ENCODE results near the gene TMPRSS3. TPM values are rescaled to one million over a fixed set of nuclear protein-coding genes. Genes with fewer than 3 reads are reported as not detected.
A peak's percentile ranks its signal among the peaks of the same experiment; 100 is the strongest.

Gene TMPRSS3
- total RNA-seq, 1 experiment from 2014 or later = 4.3 TPM

DNA sequence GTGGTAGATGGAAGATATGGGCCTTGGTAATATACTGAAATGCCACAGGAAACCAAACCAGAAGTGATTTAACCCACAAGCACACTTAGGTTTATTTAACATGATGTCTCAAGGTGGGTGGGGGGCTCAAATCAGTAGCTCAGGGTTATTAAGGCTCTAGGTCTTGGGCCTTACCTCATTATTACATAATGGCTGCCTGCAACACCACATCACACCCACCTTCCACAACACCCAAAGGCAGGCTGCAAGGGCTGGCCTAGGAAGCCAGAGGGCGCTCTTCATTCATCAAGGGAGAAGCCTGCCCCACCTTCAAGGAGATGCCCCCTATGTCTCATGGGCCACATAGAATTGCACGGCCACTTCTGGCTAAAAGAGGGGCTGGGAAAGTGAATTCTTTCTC lies 35.5 kb downstream of the TMPRSS3 start:
- H3K4me1 ChIP-seq (replicated peaks; ENCODE audit: insufficient read depth) = peaks cover 19% of the 10 kb centered on the region
- intact Hi-C loops (cut with micrococcal nuclease; ENCODE audit: unreplicated experiment) = no loop called here
- no peak overlapping the region for H3K4me3 ChIP-seq
- H3K79me2 ChIP-seq (ENCODE audit: low read depth) = no peaks in the 10 kb centered on the region
- no peaks in the 10 kb centered on the region for H3K27me3 ChIP-seq (ENCODE audit: insufficient read depth, low read depth)
- no peaks in the 10 kb centered on the region for H4K20me1 ChIP-seq (ENCODE audit: insufficient read depth)
- H3K36me3 ChIP-seq (ENCODE audit: low read depth) = no peaks in the 10 kb centered on the region
- H3K27ac ChIP-seq = no peak overlapping the region
- ChIA-PET POLR2A (ENCODE audit: unreplicated experiment) (interaction anchor here (0.6 kb wide), 1 partner anchor 20 kb away, joined by 5 read pairs; no protein-coding TSS in a partner anchor), CTCF (no interaction called here)
- TF ChIP-seq EZH2 (IDR thresholded peaks at IDR 0.05; ENCODE audit: low read depth) = no peak
- TF ChIP-seq CTCF (conservative IDR thresholded peaks at IDR 0.05) = peak; percentile 44; the same call in 1 of the 2 replicates
- peaks cover 14% of the 10 kb centered on the region for H3F3A ChIP-seq (ENCODE audit: insufficient read depth, low read depth)
- no peak overlapping the region for H3K4me2 ChIP-seq
- DNase-seq = no peak
- no TSS peak for BruUV-seq (replicated peaks)
- no peaks in the 10 kb centered on the region for H3K9me2 ChIP-seq (ENCODE audit: insufficient read depth)
- no peak overlapping the region for H2AFZ ChIP-seq
- no peaks in the 10 kb centered on the region for H3K9me3 ChIP-seq (ENCODE audit: insufficient read depth, low read depth)

DNA sequence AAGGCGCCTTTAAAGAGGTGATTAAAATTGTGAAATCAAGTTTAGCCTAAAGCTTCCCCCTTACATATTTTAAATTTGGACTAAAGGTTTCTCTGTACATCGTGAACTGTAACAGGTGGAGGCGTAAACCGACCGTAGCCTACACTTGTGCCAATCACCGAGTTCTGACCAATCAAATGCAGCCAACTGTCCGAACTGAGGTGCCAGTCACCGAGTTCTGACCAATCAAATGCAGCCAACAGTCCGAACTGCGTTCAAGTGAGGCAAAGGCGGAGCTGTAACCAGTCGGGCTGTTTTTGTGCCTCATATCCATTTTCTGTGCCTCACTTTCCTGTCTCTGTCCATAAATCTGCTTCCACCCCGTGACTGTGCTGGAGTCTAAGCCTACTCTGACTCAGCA lies 36.9 kb downstream of the TMPRSS3 start:
- no peak for DNase-seq
- no peak overlapping the region for H3K4me3 ChIP-seq
- no peaks in the 10 kb centered on the region for H3K9me3 ChIP-seq (ENCODE audit: insufficient read depth, low read depth)
- ChIA-PET POLR2A (ENCODE audit: unreplicated experiment) (no interaction called here), CTCF (interaction anchor here (0.6 kb wide), 1 partner anchor 23 kb away, joined by 3 read pairs; no protein-coding TSS in a partner anchor)
- H3F3A ChIP-seq (ENCODE audit: insufficient read depth, low read depth) = peaks cover 13% of the 10 kb centered on the region
- no peak overlapping the region for H2AFZ ChIP-seq
- H3K4me2 ChIP-seq = no peak overlapping the region
- H4K20me1 ChIP-seq (ENCODE audit: insufficient read depth) = no peaks in the 10 kb centered on the region
- BruUV-seq (replicated peaks) = no TSS peak
- H3K27me3 ChIP-seq (ENCODE audit: insufficient read depth, low read depth) = no peaks in the 10 kb centered on the region
- peaks cover 15% of the 10 kb centered on the region for H3K4me1 ChIP-seq (replicated peaks; ENCODE audit: insufficient read depth)
- H3K79me2 ChIP-seq (ENCODE audit: low read depth) = no peaks in the 10 kb centered on the region
- no peak for TF ChIP-seq CTCF (conservative IDR thresholded peaks at IDR 0.05)
- no peak overlapping the region for H3K27ac ChIP-seq
- H3K36me3 ChIP-seq (ENCODE audit: low read depth) = no peaks in the 10 kb centered on the region
- H3K9me2 ChIP-seq (ENCODE audit: insufficient read depth) = no peaks in the 10 kb centered on the region
- intact Hi-C loops (cut with micrococcal nuclease; ENCODE audit: unreplicated experiment) = no loop called here

GRCh38 chr21:42358261-42358660 lies 37.6 kb downstream of the TMPRSS3 start:
- no peak for DNase-seq
- Histone ChIP-seq H2AFZ (no peak overlapping the region), H3K9me2 (ENCODE audit: insufficient read depth) (no peaks in the 10 kb centered on the region), H3F3A (ENCODE audit: insufficient read depth, low read depth) (peaks cover 7% of the 10 kb centered on the region; the same call in 1 of the 2 replicates), H4K20me1 (ENCODE audit: insufficient read depth) (no peaks in the 10 kb centered on the region), H3K36me3 (ENCODE audit: low read depth) (no peaks in the 10 kb centered on the region), H3K27me3 (ENCODE audit: insufficient read depth, low read depth) (no peaks in the 10 kb centered on the region), H3K27ac (no peak overlapping the region), H3K4me1 (replicated peaks; ENCODE audit: insufficient read depth) (peaks cover 8% of the 10 kb centered on the region), H3K9me3 (ENCODE audit: insufficient read depth, low read depth) (no peaks in the 10 kb centered on the region), H3K4me3 (no peak overlapping the region), H3K79me2 (ENCODE audit: low read depth) (no peaks in the 10 kb centered on the region), H3K4me2 (no peak overlapping the region)
- intact Hi-C loops (cut with micrococcal nuclease; ENCODE audit: unreplicated experiment) = no loop called here
- CTCF ChIA-PET = no interaction called here
- TF ChIP-seq EZH2 (IDR thresholded peaks at IDR 0.05; ENCODE audit: low read depth) (no peak), CTCF (conservative IDR thresholded peaks at IDR 0.05) (no peak)
- POLR2A ChIA-PET (ENCODE audit: unreplicated experiment) = no interaction called here
- BruUV-seq (replicated peaks) = no TSS peak

All from PC-9 (cell line).